Caco-2 (cell line): ENCODE measurements around the gene DOP1B. TPM values are rescaled to one million over a fixed set of nuclear protein-coding genes. Genes with fewer than 3 reads are reported as not detected.

Experiments used
- BruUV-seq: library from RNA; stranded (reverse); fragments of 400-500 nt; replicated peaks from 2 replicates; lab custom pipeline; 2021; lab: Mats Ljungman, UMichigan
- CTCF ChIA-PET: fragments of 300-600 bp; sonication (Branson Sonifier 250); formaldehyde crosslinking; loops from one replicate; lab custom pipeline; 2022; ENCODE audit warnings: antibody characterized with exemption; lab: Charles Lee
- POLR2A ChIA-PET: fragments of 300-600 bp; sonication (Branson Sonifier 250); formaldehyde crosslinking; loops from one replicate; lab custom pipeline; 2022; ENCODE audit warnings: antibody characterized with exemption; lab: Charles Lee
- DNase-seq, 2 experiments: peaks; one replicate each; pipeline versions ENCODE4 v3.0.0 to v3.0.0-alpha.2; 2020 to 2022
- H3K27me3 ChIP-seq: replicated peaks from 2 replicates; pipeline ENCODE4 v1.6.0; 2011; ENCODE audit warnings: low read length; ENCODE audit not compliant: control insufficient read depth, insufficient read depth
- H3K36me3 ChIP-seq: 2 replicates; pipeline ENCODE4 v1.5.1; 2011; ENCODE audit warnings: low read length; ENCODE audit not compliant: control insufficient read depth, insufficient read depth
- H3K4me1 ChIP-seq: fragments of 250-450 bp; sonication (Bioruptor Pico); 2 replicates; pipeline ENCODE4 v1.5.1; 2020; ENCODE audit warnings: mild to moderate bottlenecking
- H3K4me3 ChIP-seq: 2 replicates; pipeline ENCODE4 v1.5.1; 2011; ENCODE audit warnings: low read depth, mild to moderate bottlenecking, control low read depth, low read length
- H3K9me3 ChIP-seq: fragments of 250-450 bp; sonication (Bioruptor Pico); 2 replicates; pipeline ENCODE4 v1.5.1; 2020; ENCODE audit warnings: mild to moderate bottlenecking, moderate library complexity
- H3K27ac Mint-ChIP-seq: one replicate; pipeline ENCODE4 v1.8.0; 2022; ENCODE audit warnings: mixed read lengths; ENCODE audit not compliant: unreplicated experiment
- H3K27me3 Mint-ChIP-seq: one replicate; pipeline ENCODE4 v1.8.0; 2022; ENCODE audit warnings: mixed read lengths; ENCODE audit not compliant: insufficient read depth, unreplicated experiment
- H3K36me3 Mint-ChIP-seq: one replicate; pipeline ENCODE4 v1.8.0; 2022; ENCODE audit warnings: mild to moderate bottlenecking, mixed read lengths; ENCODE audit not compliant: insufficient read depth, unreplicated experiment
- H3K4me1 Mint-ChIP-seq: one replicate; pipeline ENCODE4 v1.8.0; 2022; ENCODE audit warnings: low read depth, mixed read lengths; ENCODE audit not compliant: unreplicated experiment
- H3K4me3 Mint-ChIP-seq: one replicate; pipeline ENCODE4 v1.8.0; 2022; ENCODE audit warnings: mild to moderate bottlenecking, moderate library complexity, mixed read lengths; ENCODE audit not compliant: unreplicated experiment
- H3K9me3 Mint-ChIP-seq: one replicate; pipeline ENCODE4 v1.8.0; 2022; ENCODE audit warnings: mixed read lengths; ENCODE audit not compliant: unreplicated experiment
- intact Hi-C: fragments of 100-400 bp; cut with micrococcal nuclease; formaldehyde crosslinking; loops from one replicate; pipeline ENCODE4 v1.10.0; 2022; ENCODE audit not compliant: unreplicated experiment
- total RNA-seq: library from RNA; stranded (reverse); gene quantifications from 2 replicates; pipeline ENCODE4 v1.2.3, GENCODE V29; 2022
- TF ChIP-seq, protein P1 (sequence below), 2 experiments: fragments of 200-600 bp in 1 of 2; IDR thresholded peaks; 1 replicate in 1 of 2; 2 replicates in 1 of 2; pipeline versions ENCODE4 v1.5.1 to v1.8.0; 2011 to 2022; ENCODE audit warnings: antibody characterized with exemption in 1 of 2, control low read depth in 1 of 2, inconsistent platforms in 1 of 2, low read depth in 1 of 2, low read length in 1 of 2, mild to moderate bottlenecking in 1 of 2, moderate library complexity in 1 of 2; ENCODE audit not compliant: insufficient read depth in 1 of 2, severe bottlenecking in 1 of 2, unreplicated experiment in 1 of 2

The DOP1B gene
- total RNA-seq, 1 experiment from 2014 or later = 15.9 TPM

DNA sequence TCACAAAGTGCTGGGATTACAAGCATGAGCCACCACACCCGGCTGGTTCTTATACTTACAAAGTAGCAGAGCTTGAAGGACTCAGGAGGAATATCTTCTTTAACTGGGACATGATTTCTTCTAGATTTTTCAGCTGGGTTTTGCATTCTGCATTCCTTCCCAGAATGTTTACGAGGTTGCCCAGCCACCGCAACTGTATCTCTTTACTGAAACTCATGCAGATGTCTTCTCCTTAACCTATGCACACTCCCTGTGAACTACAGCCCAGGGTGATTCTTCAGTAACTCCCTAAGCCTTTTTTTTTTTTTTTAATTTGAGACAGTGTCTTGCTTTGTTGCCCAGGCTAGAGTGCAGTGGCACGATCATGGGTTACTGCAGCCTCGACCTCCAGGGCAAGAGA is 8.7 kb upstream of the DOP1B start:
- Histone ChIP-seq H3K4me3 (no peak overlapping the region), H3K4me1 (no peaks in the 10 kb centered on the region), H3K9me3 (no peaks in the 10 kb centered on the region), H3K27me3 (no peaks in the 10 kb centered on the region), H3K36me3 (no peaks in the 10 kb centered on the region)
- Mint-ChIP-seq H3K9me3 (no peaks in the 10 kb centered on the region), H3K36me3 (no peaks in the 10 kb centered on the region), H3K4me1 (no peaks in the 10 kb centered on the region), H3K4me3 (no peak overlapping the region), H3K27me3 (no peaks in the 10 kb centered on the region), H3K27ac (no peak overlapping the region)
- ChIA-PET POLR2A (no interaction called here), CTCF (no interaction called here)
- intact Hi-C loops = no loop called here
- no peak for DNase-seq
- BruUV-seq = no TSS peak
- TF ChIP-seq, protein P1, sequence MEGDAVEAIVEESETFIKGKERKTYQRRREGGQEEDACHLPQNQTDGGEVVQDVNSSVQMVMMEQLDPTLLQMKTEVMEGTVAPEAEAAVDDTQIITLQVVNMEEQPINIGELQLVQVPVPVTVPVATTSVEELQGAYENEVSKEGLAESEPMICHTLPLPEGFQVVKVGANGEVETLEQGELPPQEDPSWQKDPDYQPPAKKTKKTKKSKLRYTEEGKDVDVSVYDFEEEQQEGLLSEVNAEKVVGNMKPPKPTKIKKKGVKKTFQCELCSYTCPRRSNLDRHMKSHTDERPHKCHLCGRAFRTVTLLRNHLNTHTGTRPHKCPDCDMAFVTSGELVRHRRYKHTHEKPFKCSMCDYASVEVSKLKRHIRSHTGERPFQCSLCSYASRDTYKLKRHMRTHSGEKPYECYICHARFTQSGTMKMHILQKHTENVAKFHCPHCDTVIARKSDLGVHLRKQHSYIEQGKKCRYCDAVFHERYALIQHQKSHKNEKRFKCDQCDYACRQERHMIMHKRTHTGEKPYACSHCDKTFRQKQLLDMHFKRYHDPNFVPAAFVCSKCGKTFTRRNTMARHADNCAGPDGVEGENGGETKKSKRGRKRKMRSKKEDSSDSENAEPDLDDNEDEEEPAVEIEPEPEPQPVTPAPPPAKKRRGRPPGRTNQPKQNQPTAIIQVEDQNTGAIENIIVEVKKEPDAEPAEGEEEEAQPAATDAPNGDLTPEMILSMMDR (IDR thresholded peaks at IDR 0.05; ENCODE audit: insufficient read depth in 1 of 2, low read depth in 1 of 2, low read length in 1 of 2, severe bottlenecking in 1 of 2, unreplicated experiment in 1 of 2) = no peak

DNA sequence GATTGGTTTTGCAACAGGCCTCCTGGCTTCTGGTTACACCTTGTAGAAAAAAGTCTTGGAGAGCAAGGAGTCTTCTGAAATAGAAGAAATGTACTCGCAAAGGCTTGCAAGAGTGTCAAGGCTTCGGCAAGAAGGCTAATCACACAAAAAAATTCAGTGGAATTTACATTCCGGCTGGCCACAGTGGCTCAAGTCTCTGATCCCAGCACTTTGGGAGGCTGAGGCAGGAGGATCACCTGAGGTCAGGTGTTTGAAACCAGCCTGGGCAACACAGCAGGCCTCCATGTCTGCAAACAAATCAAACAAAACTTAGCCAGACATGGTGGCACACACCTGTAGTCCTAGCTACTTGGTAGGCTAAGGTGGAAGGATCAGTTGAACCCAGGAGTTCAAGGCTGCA is 7.7 kb upstream of the DOP1B start:
- CTCF ChIA-PET = no interaction called here

DNA sequence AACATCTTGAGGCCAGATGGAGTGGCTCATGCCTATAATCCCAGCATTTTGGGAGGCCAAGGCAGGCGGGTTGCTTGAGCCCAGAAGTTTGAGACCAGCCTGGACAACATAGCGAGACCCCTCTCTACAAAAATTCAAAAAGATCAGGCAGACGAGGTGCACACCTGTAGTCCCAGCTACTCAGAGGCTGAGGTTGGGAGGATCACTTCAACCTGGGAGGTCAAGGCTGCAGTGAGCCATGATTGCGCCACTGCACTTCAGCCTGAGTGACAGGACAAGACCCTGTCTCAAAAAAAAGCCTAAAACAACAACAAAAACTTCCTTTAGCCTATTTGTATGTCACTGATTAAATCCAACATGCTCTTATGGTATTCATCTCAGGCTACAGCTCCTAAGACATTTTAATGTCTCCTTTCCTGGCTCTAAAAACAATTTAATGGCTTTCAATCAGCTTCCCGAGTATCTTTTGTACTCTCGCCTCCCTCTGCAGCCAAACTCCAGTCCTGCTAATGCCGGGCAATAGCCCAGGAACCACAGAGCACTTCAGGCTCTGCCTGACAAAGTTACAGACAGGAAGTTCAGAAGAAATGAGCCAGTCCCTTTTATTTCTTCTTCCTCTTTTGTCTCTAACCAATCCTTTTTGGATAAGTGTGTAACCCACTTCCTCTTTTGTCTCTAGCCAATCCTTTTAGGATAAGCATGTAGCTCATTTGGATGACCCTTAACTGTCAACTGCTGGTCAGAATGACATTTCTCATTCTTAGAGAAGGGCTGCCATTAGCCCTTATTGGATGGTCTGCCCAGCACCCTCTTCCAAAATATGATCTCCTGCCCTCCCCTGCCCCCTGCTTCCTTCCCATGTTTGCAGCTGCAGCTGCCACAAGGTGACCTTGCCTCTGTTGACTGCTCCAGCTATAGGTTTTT is 6.6 kb upstream of the DOP1B start:
- H3K4me3 ChIP-seq = no peak overlapping the region
- H3K4me3 Mint-ChIP-seq = no peak overlapping the region
- intact Hi-C loops = no loop called here
- peaks cover 9% of the 10 kb centered on the region for H3K4me1 Mint-ChIP-seq
- peaks cover under 1% of the 10 kb centered on the region for H3K4me1 ChIP-seq
- no peak for DNase-seq
- no TSS peak for BruUV-seq
- no peaks in the 10 kb centered on the region for H3K27me3 ChIP-seq
- H3K9me3 ChIP-seq = no peaks in the 10 kb centered on the region
- no peaks in the 10 kb centered on the region for H3K27me3 Mint-ChIP-seq
- H3K36me3 ChIP-seq = no peaks in the 10 kb centered on the region
- H3K9me3 Mint-ChIP-seq = no peaks in the 10 kb centered on the region
- TF ChIP-seq, protein P1 (IDR thresholded peaks at IDR 0.05; ENCODE audit: insufficient read depth in 1 of 2, low read depth in 1 of 2, low read length in 1 of 2, severe bottlenecking in 1 of 2, unreplicated experiment in 1 of 2) = no peak
- H3K27ac Mint-ChIP-seq = no peak overlapping the region
- ChIA-PET CTCF (no interaction called here), POLR2A (no interaction called here)
- peaks cover 2% of the 10 kb centered on the region for H3K36me3 Mint-ChIP-seq

More for the DNA sequence above, 7.7 kb upstream of the DOP1B start:
- no peaks in the 10 kb centered on the region for H3K9me3 Mint-ChIP-seq
- H3K27ac Mint-ChIP-seq = no peak overlapping the region
- H3K4me1 Mint-ChIP-seq = peaks cover 7% of the 10 kb centered on the region
- no peak overlapping the region for H3K4me3 ChIP-seq
- H3K27me3 ChIP-seq = no peaks in the 10 kb centered on the region
- no peaks in the 10 kb centered on the region for H3K9me3 ChIP-seq
- no peaks in the 10 kb centered on the region for H3K4me1 ChIP-seq
- no peaks in the 10 kb centered on the region for H3K36me3 Mint-ChIP-seq
- POLR2A ChIA-PET = no interaction called here
- intact Hi-C loops = no loop called here
- no TSS peak for BruUV-seq
- DNase-seq = no peak
- H3K4me3 Mint-ChIP-seq = no peak overlapping the region
- no peaks in the 10 kb centered on the region for H3K36me3 ChIP-seq
- H3K27me3 Mint-ChIP-seq = no peaks in the 10 kb centered on the region
- TF ChIP-seq, protein P1 (IDR thresholded peaks at IDR 0.05; ENCODE audit: insufficient read depth in 1 of 2, low read depth in 1 of 2, low read length in 1 of 2, severe bottlenecking in 1 of 2, unreplicated experiment in 1 of 2) = no peak
